Endothelial cell of umbilical vein (primary cell): Measurements from ENCODE around the gene PTER.

Source experiments
- CTCF ChIP-seq, 2 donors: IDR thresholded peaks; 1 replicate in 1 of 2; 2 replicates in 1 of 2; pipeline ENCODE4 v1.5.1; 2011; ENCODE audit warnings: low read length in 2 of 2, mild to moderate bottlenecking in 2 of 2, moderate library complexity in 2 of 2, control low read depth in 1 of 2, inconsistent platforms in 1 of 2, low read depth in 1 of 2; ENCODE audit not compliant: insufficient read depth in 1 of 2; ENCODE audit errors: extremely low read depth in 1 of 2
- EZH2 ChIP-seq: IDR thresholded peaks from 2 replicates; pipeline ENCODE4 v1.6.1; 2012; ENCODE audit warnings: borderline replicate concordance, low read depth, mild to moderate bottlenecking, moderate library complexity, low read length, inconsistent platforms; ENCODE audit not compliant: severe bottlenecking
- JUN ChIP-seq: IDR thresholded peaks from 2 replicates; pipeline ENCODE4 v1.6.1; 2011; ENCODE audit warnings: borderline replicate concordance, low read depth; ENCODE audit not compliant: insufficient read length, insufficient read depth
- MAX ChIP-seq: IDR thresholded peaks from 2 replicates; pipeline ENCODE4 v1.6.1; 2011; ENCODE audit not compliant: insufficient read depth, insufficient read length
- MYC ChIP-seq: IDR thresholded peaks from one replicate; pipeline ENCODE4 v1.6.1; 2011; ENCODE audit warnings: mild to moderate bottlenecking, low read depth, low read length
- POLR2A ChIP-seq: IDR thresholded peaks from 2 replicates; pipeline ENCODE4 v1.6.1; 2012; ENCODE audit warnings: low read depth, mild to moderate bottlenecking, control low read depth, low read length

GRCh38 chr10:16483241-16483917 is 46.6 kb downstream of the PTER start:
- TF ChIP-seq CTCF (IDR thresholded peaks at IDR 0.05; ENCODE audit: extremely low read depth in 1 of 2, insufficient read depth in 1 of 2, low read depth in 1 of 2, low read length in 2 of 2) (no peak), JUN (no peak), MYC (no peak), MAX (no peak), POLR2A (no peak), EZH2 (no peak)
